ENCODE data around the gene ARSD.
"Not testable (repeated sequence)": the region's sequence is repeated elsewhere in the genome, so short reads cannot be mapped to it uniquely, and the experiment has no call there.

The ARSD gene

DNA sequence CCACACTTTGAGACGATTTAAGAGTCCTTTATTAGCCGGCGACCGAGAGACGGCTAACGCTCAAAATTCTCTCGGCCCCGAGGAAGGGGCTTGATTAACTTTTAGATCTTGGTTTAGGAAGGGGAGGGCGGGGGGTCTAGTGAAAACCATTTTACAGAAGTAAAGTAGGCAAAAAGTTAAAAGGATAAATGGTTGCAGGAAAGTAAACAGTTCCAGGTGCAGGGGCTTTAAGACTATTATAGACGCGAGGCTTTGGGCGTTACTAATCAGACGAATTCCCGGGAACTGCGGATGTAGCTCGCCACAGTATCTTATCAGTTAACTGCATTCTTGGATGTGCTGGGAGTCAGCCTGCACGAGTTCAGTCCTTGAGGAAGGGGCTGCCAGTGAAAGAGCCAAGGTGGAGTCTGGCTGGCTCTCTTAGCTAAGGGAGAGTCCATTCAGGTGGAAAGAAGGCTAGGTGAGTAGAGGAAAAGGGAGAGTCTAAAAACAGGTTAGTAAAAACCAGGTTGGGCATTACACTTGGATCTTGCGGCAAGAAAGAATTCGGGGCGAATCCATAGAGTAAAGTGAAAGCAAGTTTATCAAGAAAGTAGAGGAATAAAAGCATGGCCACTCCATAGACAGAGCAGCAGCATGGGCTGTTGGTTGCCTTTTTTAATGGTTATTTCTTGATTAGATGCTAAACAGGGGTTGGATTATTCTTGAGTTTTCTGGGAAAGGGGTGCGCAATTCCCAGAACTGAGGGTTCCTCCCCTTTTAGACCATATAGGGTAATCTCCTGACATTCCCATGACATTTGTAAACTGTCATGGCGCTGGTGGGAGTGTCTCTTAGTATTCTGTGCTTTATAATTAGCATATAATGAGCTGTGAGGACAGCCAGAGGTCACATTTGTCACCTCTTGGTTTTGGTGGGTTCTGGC, 38.3 kb downstream of the ARSD start:
- not testable (repeated sequence) for DNase-seq

DNA sequence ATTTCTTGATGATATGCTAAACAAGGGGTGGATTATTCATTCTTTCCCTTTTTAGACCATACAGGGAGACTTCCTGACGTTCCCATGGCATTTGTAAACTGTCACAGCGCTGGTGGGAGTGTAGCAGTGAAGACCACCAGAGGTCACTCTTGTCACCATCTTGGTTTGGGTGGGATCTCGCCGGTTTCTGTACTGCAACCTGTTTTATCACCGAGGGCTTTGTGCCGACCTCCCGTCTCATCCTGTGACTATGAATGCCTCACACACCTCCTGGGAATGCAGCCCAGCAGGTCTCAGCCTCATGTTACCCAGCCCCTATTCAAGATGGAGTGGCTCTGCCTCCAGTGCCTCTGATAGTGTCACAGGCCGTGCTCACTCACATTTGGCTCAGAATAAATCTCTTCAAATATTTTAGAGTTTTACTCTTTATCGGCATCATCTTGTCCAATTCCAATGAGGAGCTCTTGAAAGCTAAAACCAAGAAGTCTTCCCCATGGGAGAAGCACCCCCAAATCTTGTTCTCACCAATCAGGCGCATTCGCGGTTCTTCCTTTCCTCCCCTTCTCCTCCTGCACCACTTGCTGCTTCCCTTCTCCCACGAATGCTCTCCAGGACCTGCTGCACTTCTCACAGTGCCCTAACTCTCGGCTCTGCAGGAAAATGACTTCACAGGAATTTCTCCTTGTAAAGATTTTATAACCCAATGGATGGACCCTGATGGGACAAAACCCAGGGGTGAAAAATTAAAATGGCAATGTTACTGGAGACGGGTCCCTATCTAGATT, 39.2 kb downstream of the ARSD start:
- not testable (repeated sequence) for DNase-seq

DNA sequence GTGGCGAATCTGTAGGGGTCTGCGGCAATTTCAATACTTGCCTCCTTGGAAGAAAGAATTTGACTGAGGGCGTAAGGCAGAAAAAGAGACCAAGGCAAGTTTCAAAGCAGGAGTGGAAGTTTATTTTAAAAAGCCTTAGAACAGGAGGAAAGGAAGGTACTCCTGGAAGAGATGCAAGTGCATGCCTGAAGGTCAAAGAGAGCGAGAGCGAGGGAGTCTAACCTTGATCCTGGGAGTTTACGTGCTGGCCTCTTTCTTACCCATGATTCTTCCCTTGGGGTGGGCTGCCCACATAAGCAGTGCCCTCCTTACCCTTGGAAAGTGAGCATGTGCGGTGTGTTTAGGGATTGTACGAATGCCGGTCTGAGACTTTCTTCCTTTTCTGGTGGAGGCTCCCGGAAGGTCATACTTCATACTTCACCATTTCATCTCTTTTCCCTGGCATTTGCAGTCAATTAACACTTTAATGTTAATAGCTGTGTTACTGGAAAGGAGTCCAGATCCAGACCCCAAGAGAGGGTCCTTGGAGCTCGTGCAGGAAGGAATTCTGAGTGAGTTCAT, 40.0 kb downstream of the ARSD start:
- no peak for DNase-seq

DNA sequence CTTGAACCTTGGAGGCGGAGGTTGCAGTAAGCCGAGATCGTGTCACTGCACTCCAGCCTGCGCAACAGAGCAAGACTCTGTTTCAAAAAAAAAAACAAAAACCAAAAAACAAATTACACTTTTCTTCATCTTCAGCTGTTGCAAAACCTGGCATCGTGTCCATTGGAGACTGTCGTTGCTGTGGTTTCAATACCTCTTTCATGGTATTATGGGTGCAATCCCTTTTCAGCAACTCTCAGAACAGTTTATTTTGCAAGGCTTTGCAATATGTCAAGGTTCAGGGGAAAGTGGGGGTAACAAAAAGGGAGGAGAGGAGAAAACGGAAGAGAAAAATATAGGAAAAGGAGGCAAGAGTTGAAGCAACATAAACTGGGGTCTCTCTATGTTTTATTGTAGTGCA, 40.8 kb downstream of the ARSD start:
- no peak for DNase-seq

DNA sequence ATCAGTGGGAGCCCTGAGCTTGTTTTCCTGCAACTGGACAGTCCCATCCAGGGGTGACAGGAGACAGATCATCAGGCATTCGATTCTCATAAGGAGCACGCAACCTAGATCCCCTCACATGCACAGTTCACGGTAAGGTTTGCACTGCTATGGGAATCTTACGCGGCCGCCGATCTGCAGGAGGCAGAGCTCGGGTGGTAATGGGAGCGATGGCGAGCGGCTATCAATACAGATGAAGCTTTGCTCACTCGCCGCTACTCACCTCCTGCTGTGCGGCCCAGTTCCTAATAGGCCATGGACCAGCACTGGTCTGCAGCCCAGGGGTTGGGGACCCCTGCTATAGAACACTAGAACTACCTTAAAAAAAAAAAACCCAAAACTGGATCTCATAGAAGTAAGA, 45.4 kb downstream of the ARSD start:
- no peak for DNase-seq

DNA sequence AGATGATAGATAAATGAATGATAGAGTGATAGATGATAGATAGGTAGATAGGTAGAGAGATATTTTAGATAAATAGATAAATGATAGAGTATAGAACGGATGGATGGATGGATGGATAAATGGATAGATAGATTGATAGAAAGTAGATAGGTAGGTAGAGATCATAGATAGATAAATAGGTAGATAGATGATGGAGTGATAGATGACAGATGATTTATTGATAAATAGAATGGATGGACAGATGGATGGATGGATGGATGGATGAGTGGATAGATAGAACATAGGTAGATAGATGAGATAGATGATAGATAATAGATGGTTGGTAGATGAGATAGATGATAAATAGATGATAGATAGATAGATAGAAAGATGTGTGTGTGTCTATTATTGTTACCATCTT, 49.5 kb downstream of the ARSD start:
- DNase-seq: no peak

DNA sequence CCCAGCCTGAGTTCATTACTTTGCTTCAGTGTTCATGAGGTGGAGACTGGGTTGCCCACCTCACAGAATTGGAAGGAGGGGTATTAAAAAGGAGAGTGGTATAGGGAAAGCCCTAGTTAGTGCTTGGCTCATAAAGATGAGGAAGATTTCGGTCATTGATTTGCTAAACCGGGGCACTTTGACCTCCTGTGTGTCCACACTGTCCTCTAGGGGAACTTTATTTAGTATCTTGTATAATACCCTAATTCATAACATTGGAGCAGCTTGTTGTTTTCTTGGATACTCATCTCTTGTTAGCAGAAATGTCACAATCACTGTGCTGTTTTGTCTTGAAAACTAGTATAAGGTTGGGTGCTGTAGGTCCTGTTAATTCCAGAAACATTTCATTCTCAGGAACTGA, 50.6 kb downstream of the ARSD start:
- no peak for DNase-seq

DNA sequence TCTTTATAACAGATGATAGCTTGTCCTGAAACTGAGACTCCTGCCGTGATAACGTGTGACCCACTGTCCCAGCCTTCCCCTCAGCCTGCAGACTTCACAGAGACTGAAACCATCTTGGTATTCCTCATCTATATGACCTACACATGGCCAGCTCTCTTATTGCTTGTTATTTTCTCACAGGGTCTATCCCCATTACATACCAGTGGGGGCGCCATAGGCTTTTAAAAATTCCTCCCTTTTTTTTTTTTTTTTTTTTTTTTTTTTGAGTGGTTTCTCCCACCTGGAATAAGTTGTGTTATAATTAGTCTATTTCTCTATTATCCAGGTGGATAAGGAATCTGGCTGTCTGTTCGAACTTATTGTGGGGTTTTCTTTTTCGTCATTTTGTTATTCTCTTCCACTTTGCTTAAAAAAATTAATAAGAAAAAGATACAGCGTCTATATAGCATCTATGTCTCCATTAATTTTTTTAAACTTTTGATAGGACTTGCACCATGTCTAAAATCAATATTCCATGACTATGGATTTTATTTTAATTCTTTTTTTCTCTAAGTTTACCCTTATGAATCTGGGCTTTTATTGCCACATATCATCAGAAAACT, 53.2 kb downstream of the ARSD start:
- DNase-seq: no peak

DNA sequence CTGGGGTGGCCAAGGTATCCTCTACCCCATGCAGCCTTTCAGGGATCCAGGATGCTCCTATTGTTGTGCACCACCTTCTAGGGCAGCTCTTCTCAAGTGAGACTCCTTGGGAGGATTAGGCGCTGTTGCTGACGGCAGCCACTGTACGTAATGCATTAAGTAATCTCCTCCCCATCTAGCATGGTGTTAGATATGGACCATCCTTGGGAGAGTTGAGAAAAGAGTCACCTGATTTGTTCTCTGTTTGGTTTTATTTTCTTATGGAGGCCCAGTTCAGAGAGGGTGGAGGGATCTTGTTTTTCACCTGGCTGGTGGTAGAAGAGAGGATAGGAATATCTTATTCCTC, 54.0 kb downstream of the ARSD start:
- DNase-seq: no peak

DNA sequence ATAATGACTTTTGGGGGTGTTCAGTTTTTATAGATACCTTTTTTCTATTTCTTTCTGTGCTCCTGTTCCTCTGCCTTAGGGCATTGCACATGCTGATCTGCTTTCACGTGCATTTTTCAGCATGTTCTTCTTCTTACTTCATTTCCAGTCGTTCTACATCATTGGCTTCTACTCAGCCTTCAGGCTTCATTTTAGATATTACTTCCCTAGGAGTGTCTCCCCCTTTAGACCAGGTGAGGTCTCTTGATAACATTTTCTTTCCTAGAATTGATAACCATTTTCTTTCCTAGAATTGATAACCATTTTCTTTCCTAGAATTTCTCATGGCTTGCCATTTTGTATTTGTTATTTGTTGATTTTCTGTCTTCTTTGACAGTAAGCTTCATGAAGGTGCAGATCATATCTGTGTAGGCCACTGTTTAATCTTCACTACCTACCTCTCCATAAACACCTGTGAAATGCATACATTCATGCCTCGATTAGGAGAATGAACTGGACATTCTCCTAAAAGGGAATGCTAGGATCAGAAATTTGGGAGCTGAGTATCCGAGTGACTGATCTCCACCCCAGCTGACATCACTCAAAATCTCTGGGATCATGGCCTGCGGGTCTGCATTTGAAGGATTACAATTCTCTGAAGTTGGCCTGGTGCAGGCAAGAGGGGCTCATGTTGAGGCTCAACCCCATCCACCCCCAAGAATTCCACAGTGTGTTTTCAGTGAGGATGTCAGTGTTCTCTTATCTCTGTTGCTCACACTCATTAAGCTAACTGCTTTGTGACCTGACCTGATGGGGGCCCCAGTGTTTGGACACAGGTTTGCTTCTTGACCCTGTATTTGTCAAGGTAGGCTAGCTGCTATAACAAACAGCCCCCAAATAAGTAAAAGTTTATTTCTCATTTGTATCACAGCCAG, 54.7 kb downstream of the ARSD start:
- no peak for DNase-seq

DNA sequence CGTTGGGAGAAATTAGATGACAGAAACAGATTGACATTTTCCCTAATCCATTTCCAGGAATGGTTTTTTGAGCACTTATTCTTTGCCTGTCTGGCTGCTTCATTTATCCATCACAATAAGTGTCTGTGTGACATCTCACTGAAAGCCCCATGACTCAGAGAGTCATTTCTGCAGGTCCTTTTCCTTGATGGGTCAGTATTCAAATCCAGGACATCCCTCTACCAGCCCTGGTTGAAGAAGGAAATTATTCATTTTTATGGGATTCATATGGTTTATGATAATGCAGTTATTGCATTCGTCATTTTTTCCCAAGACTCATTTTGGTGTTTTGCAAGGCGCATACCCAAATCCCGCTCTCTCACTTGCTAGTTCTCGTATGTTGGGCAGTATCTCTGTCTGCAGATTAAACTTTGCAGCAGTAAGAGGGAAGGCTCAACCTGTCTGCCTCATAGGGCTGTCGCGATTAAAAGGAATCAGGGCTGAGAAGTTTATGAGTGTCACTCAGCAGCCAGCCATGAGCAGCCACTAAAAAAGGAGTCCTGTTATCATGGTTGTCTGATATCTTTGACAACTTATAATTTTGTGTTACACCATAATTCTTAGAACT, 56.4 kb downstream of the ARSD start:
- DNase-seq: no peak

DNA sequence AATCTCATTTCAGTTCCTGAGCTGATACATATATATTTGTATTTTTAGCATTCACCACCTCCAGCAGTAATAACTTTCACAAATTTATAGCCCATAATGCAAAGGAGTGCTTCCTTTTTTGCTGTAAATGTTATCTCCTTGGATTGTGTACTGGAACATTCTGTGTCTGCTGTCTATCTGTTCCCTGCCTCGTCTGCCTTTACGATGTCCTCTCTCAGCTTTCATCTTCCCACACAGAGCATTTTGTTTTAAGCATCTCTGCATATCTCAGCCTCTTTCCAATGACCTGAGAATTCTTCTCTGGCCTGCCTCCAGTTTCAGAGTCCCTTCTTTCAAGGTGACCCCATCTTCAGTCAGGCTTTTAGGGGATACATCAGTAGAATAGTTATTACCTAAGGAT, 57.3 kb downstream of the ARSD start:
- DNase-seq: no peak

DNA sequence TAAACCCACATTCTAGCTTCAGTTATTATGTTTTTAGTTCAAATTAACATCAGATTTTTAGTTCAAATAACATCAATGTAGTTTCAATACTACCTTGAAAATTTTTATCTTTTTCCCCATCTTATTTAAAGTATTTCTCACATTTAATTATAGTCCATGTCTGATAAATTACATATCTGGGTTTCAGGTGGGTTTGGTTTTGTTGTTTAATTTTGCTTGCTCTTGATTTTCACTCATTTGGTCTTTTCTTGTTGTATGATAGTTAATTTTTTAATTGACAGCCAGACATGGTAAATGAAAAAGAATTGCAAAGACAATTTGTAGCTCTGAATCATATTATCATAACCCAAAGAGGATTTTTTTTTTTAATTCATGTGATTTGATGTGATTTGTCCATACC, 58.5 kb downstream of the ARSD start:
- DNase-seq: no peak

DNA sequence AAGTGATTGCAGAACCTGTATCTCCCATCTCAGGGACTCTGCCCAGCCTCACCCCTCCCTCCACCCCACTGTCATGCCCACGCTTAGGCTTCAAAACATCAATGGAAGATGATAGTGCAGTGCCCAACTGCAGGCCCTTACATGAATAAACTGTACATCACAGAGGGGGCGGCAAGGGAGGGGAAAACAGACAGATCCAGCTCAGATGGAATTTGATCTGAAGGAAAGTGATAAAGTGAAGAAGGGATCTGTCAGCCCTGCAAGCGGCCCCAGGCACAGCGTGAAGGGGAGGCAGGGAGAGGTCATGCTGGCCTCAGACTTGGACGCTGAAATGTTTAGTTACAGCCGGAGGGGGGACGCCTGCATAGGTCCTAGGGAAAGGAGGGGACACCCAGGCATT, 61.9 kb downstream of the ARSD start:
- DNase-seq: no peak

DNA sequence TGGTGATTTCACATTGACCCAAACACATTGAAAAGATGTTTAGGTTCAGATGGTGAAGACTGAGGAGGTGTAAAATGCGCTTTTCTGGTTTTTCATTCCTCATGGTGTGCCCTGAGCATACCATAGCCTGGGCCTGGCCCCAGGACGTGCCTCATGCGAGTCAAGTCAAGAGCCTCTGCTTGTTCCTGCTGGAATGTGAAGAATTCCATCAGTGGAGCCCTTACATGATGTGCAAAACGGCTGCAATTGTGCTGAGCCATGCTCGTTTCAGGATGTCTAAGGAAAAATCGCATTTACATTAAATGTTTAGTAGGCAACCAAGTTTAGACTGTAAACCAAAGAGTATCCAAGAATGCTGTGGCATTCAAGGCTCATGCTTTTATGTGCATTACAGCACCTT, 65.5 kb downstream of the ARSD start:
- DNase-seq: no peak

DNA sequence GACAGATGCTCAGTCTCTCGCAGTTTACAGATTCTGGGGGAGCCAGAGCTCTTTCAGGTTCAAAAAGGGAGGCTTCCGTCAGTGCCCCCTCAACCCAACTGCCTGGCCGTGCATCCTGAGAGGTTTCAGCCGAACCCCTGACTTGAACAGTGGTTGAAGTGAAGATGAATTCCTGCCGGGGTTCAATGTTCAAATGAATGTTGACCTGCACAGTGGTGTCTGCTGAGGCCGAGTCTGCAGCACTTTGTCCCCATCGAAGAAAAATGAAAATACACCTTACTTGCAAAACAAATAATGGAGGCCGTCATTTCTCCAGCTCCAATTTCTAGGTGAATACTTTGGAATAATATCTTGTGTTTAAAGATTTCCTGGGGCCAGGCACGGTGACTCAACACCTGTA, 66.7 kb downstream of the ARSD start:
- no peak for DNase-seq

DNA sequence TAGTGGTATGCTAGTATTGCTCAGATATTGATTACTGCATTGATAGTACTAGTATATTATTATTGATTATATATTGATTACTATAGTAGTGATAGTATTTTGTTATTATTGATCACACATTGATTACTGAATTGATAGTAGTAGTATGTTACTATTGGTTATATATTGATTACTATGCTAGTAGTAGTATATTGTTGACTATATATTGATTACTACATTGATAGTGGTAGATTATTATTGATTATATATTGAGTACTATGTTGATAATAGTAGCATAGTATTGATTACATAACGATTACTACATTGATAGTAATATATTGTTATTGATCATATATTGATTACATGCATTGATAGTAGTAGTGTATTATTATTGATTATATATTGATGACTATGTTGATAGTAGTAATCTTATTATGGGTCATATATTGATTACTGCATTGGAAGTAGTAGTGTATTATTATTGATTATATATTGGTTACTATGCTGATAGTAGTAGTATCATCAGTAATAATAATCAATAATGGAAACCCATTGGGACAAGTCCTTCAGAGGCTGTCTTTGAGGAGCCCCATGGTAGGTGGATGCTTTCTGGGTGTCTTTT, 69.8 kb downstream of the ARSD start:
- DNase-seq: no peak

DNA sequence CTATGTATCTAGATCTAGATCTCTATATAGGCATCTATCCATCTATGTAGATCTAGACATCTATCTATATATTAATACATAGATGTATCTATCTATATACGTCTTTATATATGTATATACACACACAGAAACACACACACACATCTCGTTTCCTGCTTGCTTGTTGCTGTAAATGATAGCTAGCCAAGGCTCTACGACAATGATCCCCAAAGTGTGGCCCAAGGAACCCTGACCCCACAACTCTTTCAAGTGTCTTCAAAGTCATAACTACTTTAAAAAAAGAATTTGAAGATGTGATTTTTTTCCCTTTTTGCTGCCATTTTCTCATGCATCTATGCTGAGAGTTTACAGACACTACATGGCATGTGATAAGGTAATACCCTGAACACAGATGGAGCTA, 71.6 kb downstream of the ARSD start:
- no peak for DNase-seq

DNA sequence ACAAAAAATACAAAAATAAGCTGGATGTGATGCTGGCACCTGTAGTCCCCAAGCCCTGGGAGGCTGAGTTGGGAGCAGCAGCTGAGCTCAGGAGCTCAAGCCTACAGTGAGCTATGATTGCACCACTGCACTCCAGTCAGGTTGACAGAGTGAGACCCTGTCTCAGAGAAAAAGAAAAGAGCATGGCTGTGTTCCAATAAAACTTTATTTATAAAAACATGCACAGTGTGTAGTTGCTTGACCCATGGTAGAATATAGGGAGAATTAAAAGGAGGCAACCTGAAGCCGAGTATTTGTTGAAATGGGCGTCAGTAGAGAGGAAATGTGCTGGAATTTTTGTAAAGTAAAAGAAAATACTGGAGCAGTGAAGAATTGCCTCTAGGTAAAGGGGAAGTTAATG, 73.4 kb downstream of the ARSD start:
- no peak for DNase-seq

DNA sequence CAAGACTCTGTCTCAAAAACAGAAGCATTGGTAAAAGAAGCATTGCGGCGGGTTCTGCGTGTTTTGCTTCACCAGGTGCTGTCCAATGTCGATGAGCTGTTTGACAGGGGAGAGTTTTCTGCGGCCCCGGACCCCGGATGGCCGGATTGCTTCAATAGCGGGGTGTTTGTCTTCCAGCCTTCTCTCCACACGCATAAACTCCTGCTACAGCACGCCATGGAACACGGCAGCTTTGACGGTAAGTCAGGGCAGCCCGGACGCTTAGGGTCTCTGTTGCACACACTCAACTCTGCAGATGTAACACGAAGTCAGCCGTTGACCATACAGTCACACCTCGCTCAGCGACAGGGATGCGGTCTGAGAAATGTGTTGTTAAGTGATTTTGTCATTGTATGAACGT, 74.2 kb downstream of the ARSD start:
- no peak for DNase-seq
